Activated CD4-positive, alpha-beta T cell treated with anti-CD3 and anti-CD28 coated beads, Interleukin-10, Interleukin-2, amounts not matched to agents 100 ng/mL and 50 ng/mL, durations not matched to agents 16 hours and 8 hours (primary cell): Measurements from ENCODE around the gene HCFC1R1.

ENCODE experiments used
- DNase-seq: peaks from one replicate; pipeline ENCODE4 v3.0.0-alpha.2; 2020

The HCFC1R1 gene

GRCh38 chr16:2973093-2973492 lies 50.6 kb downstream of the HCFC1R1 start:
- no peak for DNase-seq
